ENCODE data around the gene HDAC5. TPM values are rescaled to one million over a fixed set of nuclear protein-coding genes. Genes with fewer than 3 reads are reported as not detected.
"Not testable (repeated sequence)": the region's sequence is repeated elsewhere in the genome, so short reads cannot be mapped to it uniquely, and the experiment has no call there.

HDAC5 gene
- 13.5 and 15.0 TPM in 2 replicates for total RNA-seq

GRCh38 chr17:44123356-44124117 lies at the start of gene HDAC5:
Gene HDAC5 (minus strand): TSS chr17:44123641. CDS start chr17:44117515, 6,126 bp downstream.
- intact Hi-C loops (cut with micrococcal nuclease), result loop anchor here (1.0 to 5.0 kb wide), 9 partner anchors 18 to 379 kb away; partner anchors contain the start of genes G6PC3, GPATCH8, HROB and LSM12

GRCh38 chr17:44171931-44172455 lies 48.6 kb upstream of the HDAC5 start:
- intact Hi-C loops (cut with micrococcal nuclease), result no loop called here

- intact Hi-C loops (cut with micrococcal nuclease), result no loop called here
Observed at GRCh38 chr17:44170499-44171201, 47.2 kb upstream of the HDAC5 start, which contains the start of gene ASB16. Gene ASB16 (plus strand): TSS chr17:44170704. CDS start chr17:44170790, 86 bp downstream.

- intact Hi-C loops (cut with micrococcal nuclease), result no loop called here
Observed at GRCh38 chr17:44170135-44170498, 46.7 kb upstream of the HDAC5 start.

GRCh38 chr17:44167181-44167861 lies 43.9 kb upstream of the HDAC5 start:
- intact Hi-C loops (cut with micrococcal nuclease), result no loop called here

GRCh38 chr17:44164476-44164875 lies 41.0 kb upstream of the HDAC5 start:
- intact Hi-C loops (cut with micrococcal nuclease), result no loop called here

- intact Hi-C loops (cut with micrococcal nuclease), result no loop called here
Observed at GRCh38 chr17:44159519-44160210, 36.2 kb upstream of the HDAC5 start.

GRCh38 chr17:44155488-44155887 lies 32.0 kb upstream of the HDAC5 start:
- intact Hi-C loops (cut with micrococcal nuclease), result no loop called here

- intact Hi-C loops (cut with micrococcal nuclease), result no loop called here
Observed at GRCh38 chr17:44152875-44153274, 29.4 kb upstream of the HDAC5 start.

GRCh38 chr17:44149750-44150329 lies 26.4 kb upstream of the HDAC5 start:
- intact Hi-C loops (cut with micrococcal nuclease), result no loop called here

GRCh38 chr17:44149066-44149465 lies 25.6 kb upstream of the HDAC5 start:
- intact Hi-C loops (cut with micrococcal nuclease), result not testable (repeated sequence)

- intact Hi-C loops (cut with micrococcal nuclease), result no loop called here
Observed at GRCh38 chr17:44147812-44148211, 24.4 kb upstream of the HDAC5 start.

- intact Hi-C loops (cut with micrococcal nuclease), result no loop called here
Observed at GRCh38 chr17:44146375-44147346, 23.2 kb upstream of the HDAC5 start.

GRCh38 chr17:44144966-44145739 lies 21.7 kb upstream of the HDAC5 start:
- intact Hi-C loops (cut with micrococcal nuclease), result no loop called here

GRCh38 chr17:44143921-44144320 lies 20.5 kb upstream of the HDAC5 start:
- intact Hi-C loops (cut with micrococcal nuclease), result not testable (repeated sequence)

- intact Hi-C loops (cut with micrococcal nuclease), result no loop called here
Observed at GRCh38 chr17:44137891-44138709, 14.7 kb upstream of the HDAC5 start.

GRCh38 chr17:44134752-44135568 lies 11.5 kb upstream of the HDAC5 start:
- intact Hi-C loops (cut with micrococcal nuclease), result no loop called here
